Jurkat, Clone E6-1 (cell line): Measurements from ENCODE around the gene BMPR1B.
A peak's percentile ranks its signal among the peaks of the same experiment; 100 is the strongest.

Source experiments
- DNase-seq: peaks from one replicate; pipeline ENCODE4 v3.0.0-alpha.2; 2011; ENCODE audit warnings: low read depth, low spot score
- H3K4me3 ChIP-seq: 2 replicates; pipeline ENCODE4 v1.5.1; 2011; ENCODE audit warnings: mild to moderate bottlenecking, low read length, control low read depth, moderate library complexity

BMPR1B gene

GRCh38 chr4:94887027-94887426 is 129.3 kb downstream of the BMPR1B start:
- no peak overlapping the region for H3K4me3 ChIP-seq
- no peak for DNase-seq

- no peak for DNase-seq
- H3K4me3 ChIP-seq = no peak overlapping the region
Observed at GRCh38 chr4:94889523-94889922, 131.8 kb downstream of the BMPR1B start.

- no peak overlapping the region for H3K4me3 ChIP-seq
- DNase-seq = no peak
Observed at GRCh38 chr4:94889946-94890345, 132.2 kb downstream of the BMPR1B start.

- no peak for DNase-seq
- H3K4me3 ChIP-seq = no peak overlapping the region
Observed at GRCh38 chr4:94890579-94890978, 132.8 kb downstream of the BMPR1B start.

- no peak overlapping the region for H3K4me3 ChIP-seq
- DNase-seq = no peak
Observed at GRCh38 chr4:94892051-94892450, 134.3 kb downstream of the BMPR1B start.

GRCh38 chr4:94895081-94895480 is 137.3 kb downstream of the BMPR1B start:
- H3K4me3 ChIP-seq = no peak overlapping the region
- DNase-seq = no peak

- no peak overlapping the region for H3K4me3 ChIP-seq
- no peak for DNase-seq
Observed at GRCh38 chr4:94897023-94897422, 139.3 kb downstream of the BMPR1B start.

- no peak for DNase-seq
- H3K4me3 ChIP-seq = no peak overlapping the region
Observed at GRCh38 chr4:94905511-94905910, 147.8 kb downstream of the BMPR1B start.

- no peak overlapping the region for H3K4me3 ChIP-seq
- no peak for DNase-seq
Observed at GRCh38 chr4:94909645-94910044, 151.9 kb downstream of the BMPR1B start.

GRCh38 chr4:94911106-94911505 is 153.4 kb downstream of the BMPR1B start:
- DNase-seq = no peak
- H3K4me3 ChIP-seq = no peak overlapping the region

- H3K4me3 ChIP-seq = no peak overlapping the region
- DNase-seq = no peak
Observed at GRCh38 chr4:94912606-94913005, 154.9 kb downstream of the BMPR1B start.

GRCh38 chr4:94913316-94913715 is 155.6 kb downstream of the BMPR1B start:
- DNase-seq = peak; percentile 15
- H3K4me3 ChIP-seq = no peak overlapping the region

- DNase-seq = no peak
Observed at GRCh38 chr4:94917146-94917545, 159.4 kb downstream of the BMPR1B start.

GRCh38 chr4:94918543-94918942 is 160.8 kb downstream of the BMPR1B start:
- no peak for DNase-seq
- H3K4me3 ChIP-seq = no peak overlapping the region

More at GRCh38 chr4:94917146-94917545, 159.4 kb downstream of the BMPR1B start:
- H3K4me3 ChIP-seq = no peak overlapping the region

- no peak for DNase-seq
- H3K4me3 ChIP-seq = no peak overlapping the region
Observed at GRCh38 chr4:94920369-94920768, 162.6 kb downstream of the BMPR1B start.

- no peak overlapping the region for H3K4me3 ChIP-seq
- DNase-seq = no peak
Observed at GRCh38 chr4:94924566-94924965, 166.8 kb downstream of the BMPR1B start.

- DNase-seq = no peak
- no peak overlapping the region for H3K4me3 ChIP-seq
Observed at GRCh38 chr4:94925764-94926347, 168.1 kb downstream of the BMPR1B start.

- no peak overlapping the region for H3K4me3 ChIP-seq
- DNase-seq = no peak
Observed at GRCh38 chr4:94926936-94927335, 169.2 kb downstream of the BMPR1B start.

- no peak for DNase-seq
- no peak overlapping the region for H3K4me3 ChIP-seq
Observed at GRCh38 chr4:94927696-94928095, 169.9 kb downstream of the BMPR1B start.

- H3K4me3 ChIP-seq = no peak overlapping the region
- no peak for DNase-seq
Observed at GRCh38 chr4:94929696-94930095, 171.9 kb downstream of the BMPR1B start.

- H3K4me3 ChIP-seq = no peak overlapping the region
- no peak for DNase-seq
Observed at GRCh38 chr4:94931626-94932025, 173.9 kb downstream of the BMPR1B start.

- no peak overlapping the region for H3K4me3 ChIP-seq
- no peak for DNase-seq
Observed at GRCh38 chr4:94932366-94932765, 174.6 kb downstream of the BMPR1B start.
